Progenitor cell of endocrine pancreas (in vitro differentiated cells): ENCODE measurements around the gene RAB27A. TPM values are rescaled to one million over a fixed set of nuclear protein-coding genes. Genes with fewer than 3 reads are reported as not detected.

Source experiments
- DNase-seq: peaks from one replicate; pipeline ENCODE4 v3.0.0; 2021; ENCODE audit warnings: low spot score; ENCODE audit not compliant: unreplicated experiment
- H3K27ac Mint-ChIP-seq: 2 replicates; pipeline ENCODE4 v1.8.0; 2021; ENCODE audit warnings: mild to moderate bottlenecking, moderate library complexity, mixed read lengths
- H3K27me3 Mint-ChIP-seq: 2 replicates; pipeline ENCODE4 v1.8.0; 2021; ENCODE audit warnings: mixed read lengths
- H3K36me3 Mint-ChIP-seq: 2 replicates; pipeline ENCODE4 v1.8.0; 2022; ENCODE audit warnings: mixed read lengths; ENCODE audit not compliant: insufficient read depth
- H3K4me1 Mint-ChIP-seq: 2 replicates; pipeline ENCODE4 v1.8.0; 2021; ENCODE audit warnings: low read depth, mixed read lengths
- H3K4me3 Mint-ChIP-seq: 2 replicates; pipeline ENCODE4 v1.8.0; 2021; ENCODE audit warnings: low read depth, mild to moderate bottlenecking, moderate library complexity, mixed read lengths
- H3K9me3 Mint-ChIP-seq: 2 replicates; pipeline ENCODE4 v1.8.0; 2021; ENCODE audit warnings: low read depth, mixed read lengths
- long read RNA-seq: library from polyadenylated mRNA; unstranded; transcript quantifications from one replicate; pipeline ENCODE4 v2.0.0, GENCODE V29; 2020
- total RNA-seq: library from RNA; stranded (reverse); gene quantifications from 2 replicates; pipeline ENCODE4 v1.2.1, GENCODE V29; 2021
- TF ChIP-seq, protein P1 (sequence below): fragments of 200-600 bp; sonication (generic); IDR thresholded peaks from one replicate; pipeline ENCODE4 v1.5.0; 2021; ENCODE audit warnings: antibody characterized with exemption, mild to moderate bottlenecking; ENCODE audit not compliant: unreplicated experiment

RAB27A gene
- total RNA-seq: 14.0 and 14.5 TPM in 2 replicates
- long read RNA-seq, transcript RAB27A-201 (7 exons, 3,446 nt): major isoform, 6 of 11 reads
- long read RNA-seq, partial matches to known transcripts: 0 of 11 reads
- long read RNA-seq, other reads (novel, unspliced or antisense): 5 of 11 reads

GRCh38 chr15:55289746-55290527 is at the start of gene RAB27A:
TSS of gene RAB27A (minus strand) at chr15:55289813. CDS start at chr15:55234934, 54,879 bp downstream.
- H3K4me1 Mint-ChIP-seq: peaks cover 5% of the 10 kb centered on the region
- no peaks in the 10 kb centered on the region for H3K36me3 Mint-ChIP-seq
- H3K27me3 Mint-ChIP-seq: no peaks in the 10 kb centered on the region
- H3K27ac Mint-ChIP-seq: peak within 1 kb of the TSS; percentile 92
- TF ChIP-seq, protein P1, sequence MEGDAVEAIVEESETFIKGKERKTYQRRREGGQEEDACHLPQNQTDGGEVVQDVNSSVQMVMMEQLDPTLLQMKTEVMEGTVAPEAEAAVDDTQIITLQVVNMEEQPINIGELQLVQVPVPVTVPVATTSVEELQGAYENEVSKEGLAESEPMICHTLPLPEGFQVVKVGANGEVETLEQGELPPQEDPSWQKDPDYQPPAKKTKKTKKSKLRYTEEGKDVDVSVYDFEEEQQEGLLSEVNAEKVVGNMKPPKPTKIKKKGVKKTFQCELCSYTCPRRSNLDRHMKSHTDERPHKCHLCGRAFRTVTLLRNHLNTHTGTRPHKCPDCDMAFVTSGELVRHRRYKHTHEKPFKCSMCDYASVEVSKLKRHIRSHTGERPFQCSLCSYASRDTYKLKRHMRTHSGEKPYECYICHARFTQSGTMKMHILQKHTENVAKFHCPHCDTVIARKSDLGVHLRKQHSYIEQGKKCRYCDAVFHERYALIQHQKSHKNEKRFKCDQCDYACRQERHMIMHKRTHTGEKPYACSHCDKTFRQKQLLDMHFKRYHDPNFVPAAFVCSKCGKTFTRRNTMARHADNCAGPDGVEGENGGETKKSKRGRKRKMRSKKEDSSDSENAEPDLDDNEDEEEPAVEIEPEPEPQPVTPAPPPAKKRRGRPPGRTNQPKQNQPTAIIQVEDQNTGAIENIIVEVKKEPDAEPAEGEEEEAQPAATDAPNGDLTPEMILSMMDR: no peak
- DNase-seq: peak; percentile 62
- peak within 1 kb of the TSS; percentile 81 for H3K4me3 Mint-ChIP-seq
- H3K9me3 Mint-ChIP-seq: no peaks in the 10 kb centered on the region

- no peaks in the 10 kb centered on the region for H3K4me1 Mint-ChIP-seq
- no peaks in the 10 kb centered on the region for H3K27me3 Mint-ChIP-seq
- H3K36me3 Mint-ChIP-seq: peaks cover 7% of the 10 kb centered on the region
- H3K4me3 Mint-ChIP-seq: no peak overlapping the region
- no peaks in the 10 kb centered on the region for H3K9me3 Mint-ChIP-seq
- TF ChIP-seq, protein P1: no peak
- H3K27ac Mint-ChIP-seq: no peak overlapping the region
- DNase-seq: no peak
These were observed 47.5 kb upstream of the RAB27A start for GRCh38 chr15:55337160-55337559.

DNA sequence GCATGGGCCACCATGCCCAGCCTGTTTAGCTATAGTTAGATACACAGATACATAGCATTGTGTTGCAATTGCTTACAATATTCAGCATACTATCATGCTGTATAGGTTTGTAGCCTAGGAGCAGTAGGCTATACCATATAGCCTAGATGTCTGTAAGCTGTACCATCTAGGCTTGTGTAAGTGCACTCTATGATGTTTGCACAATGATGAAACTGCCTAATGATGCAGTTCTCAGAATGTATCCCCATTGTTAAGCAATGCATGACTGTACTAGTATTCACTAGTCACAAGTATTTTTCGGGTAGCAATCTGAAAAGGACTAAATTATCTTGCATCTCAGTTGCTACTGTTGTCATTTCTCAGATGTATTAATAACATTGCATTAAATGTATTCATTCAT is 45.4 kb upstream of the RAB27A start:
- peaks cover 11% of the 10 kb centered on the region for H3K36me3 Mint-ChIP-seq
- H3K4me3 Mint-ChIP-seq: no peak overlapping the region
- no peak overlapping the region for H3K27ac Mint-ChIP-seq
- DNase-seq: no peak
- TF ChIP-seq, protein P1: no peak
- H3K4me1 Mint-ChIP-seq: no peaks in the 10 kb centered on the region
- H3K27me3 Mint-ChIP-seq: no peaks in the 10 kb centered on the region
- H3K9me3 Mint-ChIP-seq: no peaks in the 10 kb centered on the region

DNA sequence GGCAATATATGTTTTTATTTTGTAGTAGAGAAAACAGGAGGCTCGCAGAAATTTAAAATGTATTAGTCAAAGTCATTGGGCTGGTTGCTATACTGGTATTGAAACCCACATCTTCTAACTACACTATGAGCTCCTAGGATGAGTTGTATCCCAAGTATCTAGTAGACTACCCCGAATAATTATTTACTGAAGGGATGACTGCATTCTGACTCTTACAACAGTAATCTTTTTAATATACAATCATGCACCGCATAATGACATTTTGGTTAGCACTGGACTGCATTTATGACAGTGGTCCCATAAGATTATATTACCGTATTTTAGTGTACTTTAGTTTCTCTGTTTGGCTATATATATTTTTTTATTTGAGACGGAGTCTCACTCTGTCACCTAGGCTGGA is 44.8 kb upstream of the RAB27A start:
- Mint-ChIP-seq H3K36me3 (peaks cover 6% of the 10 kb centered on the region), H3K9me3 (no peaks in the 10 kb centered on the region), H3K4me3 (no peak overlapping the region), H3K4me1 (no peaks in the 10 kb centered on the region), H3K27me3 (no peaks in the 10 kb centered on the region), H3K27ac (no peak overlapping the region)
- TF ChIP-seq, protein P1: no peak
- no peak for DNase-seq

DNA sequence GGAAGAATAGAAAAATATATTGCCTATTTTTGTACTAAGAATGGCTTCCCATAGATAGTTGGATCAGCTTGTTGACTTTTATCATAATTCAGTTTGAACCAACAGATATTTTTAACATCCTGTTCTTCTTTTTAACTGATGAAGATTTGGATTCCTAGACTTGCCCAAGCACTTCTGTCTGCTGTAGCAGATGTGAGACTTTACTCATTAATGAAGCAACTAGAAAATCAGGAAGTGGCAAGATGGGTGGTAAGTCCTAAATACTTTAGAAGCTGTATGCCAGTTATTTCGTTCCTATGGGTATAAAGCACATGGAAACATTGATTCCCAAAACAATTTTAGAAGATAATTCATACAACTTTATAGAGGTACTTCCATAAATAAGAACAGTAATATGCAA is 37.8 kb upstream of the RAB27A start:
- H3K27ac Mint-ChIP-seq: no peak overlapping the region
- peaks cover 7% of the 10 kb centered on the region for H3K36me3 Mint-ChIP-seq
- no peaks in the 10 kb centered on the region for H3K9me3 Mint-ChIP-seq
- TF ChIP-seq, protein P1: no peak
- no peak overlapping the region for H3K4me3 Mint-ChIP-seq
- H3K27me3 Mint-ChIP-seq: no peaks in the 10 kb centered on the region
- no peaks in the 10 kb centered on the region for H3K4me1 Mint-ChIP-seq
- DNase-seq: no peak
